ENCODE data around the gene PTCRA. TPM values are rescaled to one million over a fixed set of nuclear protein-coding genes. Genes with fewer than 3 reads are reported as not detected.

The PTCRA gene
- total RNA-seq, 2 experiments from 2014 or later: not detected

DNA sequence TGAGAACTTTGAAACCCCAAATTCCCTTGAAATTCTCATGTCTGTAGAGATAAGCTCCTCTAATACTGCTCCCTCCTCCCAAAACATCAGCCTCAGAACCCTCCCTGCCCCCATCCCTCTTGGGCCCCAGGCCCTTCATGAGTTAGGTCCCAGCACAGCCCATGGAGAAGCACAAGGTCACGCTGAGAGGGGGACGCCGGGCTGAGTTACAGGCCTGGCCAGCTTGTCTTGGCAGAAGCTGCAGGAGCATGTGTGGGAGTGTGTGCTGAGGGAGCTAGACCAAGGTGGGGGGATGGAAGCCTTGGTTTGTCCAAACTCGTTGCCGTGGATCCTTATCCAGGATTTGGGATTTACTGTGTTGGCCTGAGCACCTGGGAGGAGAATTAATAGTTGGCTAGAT lies 8.5 kb upstream of the PTCRA start:
- peaks cover 5% of the 10 kb centered on the region for H3K27me3 Mint-ChIP-seq (ENCODE audit: low read depth)
- no peak for DNase-seq
- POLR2A ChIA-PET: no interaction called here
- CTCF ChIA-PET: interaction anchor here (2.2 kb wide), 1 partner anchor 237 kb away, joined by 8 read pairs; no protein-coding TSS in a partner anchor
- H3K27ac Mint-ChIP-seq: no peak overlapping the region
- H3K9me3 Mint-ChIP-seq (ENCODE audit: insufficient read depth): no peaks in the 10 kb centered on the region
- ATAC-seq: no peak
- H3K4me3 Mint-ChIP-seq: no peak overlapping the region
- H3K36me3 Mint-ChIP-seq (ENCODE audit: low read depth): no peaks in the 10 kb centered on the region
- peaks cover 5% of the 10 kb centered on the region for H3K4me1 Mint-ChIP-seq (ENCODE audit: low read depth)

DNA sequence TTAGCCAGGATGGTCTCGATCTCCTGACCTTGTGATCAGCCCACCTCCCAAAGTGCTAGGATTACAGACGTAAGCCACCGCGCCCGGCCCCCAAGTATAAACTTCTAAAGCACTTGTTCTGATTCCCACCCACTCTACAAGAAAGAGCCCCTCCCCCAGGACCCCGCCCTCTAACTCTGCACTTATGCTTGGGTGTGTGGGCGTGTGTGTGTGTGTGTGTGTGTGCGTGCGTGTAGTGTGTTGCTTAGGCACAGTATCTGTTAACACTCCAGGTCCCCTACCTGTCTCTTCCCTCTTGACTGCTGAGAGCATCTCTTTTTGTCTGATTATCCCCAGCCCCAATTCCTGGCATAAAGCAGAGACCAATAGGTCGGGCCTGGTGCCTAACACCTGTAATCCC lies 6.0 kb upstream of the PTCRA start:
- POLR2A ChIA-PET: no interaction called here
- CTCF ChIA-PET: interaction anchor here (1.6 to 3.4 kb wide), 2 partner anchors 9 to 248 kb away, joined by 5 to 14 read pairs; no protein-coding TSS in a partner anchor
- Mint-ChIP-seq H3K27ac (no peak overlapping the region), H3K4me3 (no peak overlapping the region), H3K4me1 (ENCODE audit: low read depth) (peaks cover 3% of the 10 kb centered on the region), H3K27me3 (ENCODE audit: low read depth) (peaks cover 10% of the 10 kb centered on the region), H3K36me3 (ENCODE audit: low read depth) (no peaks in the 10 kb centered on the region), H3K9me3 (ENCODE audit: insufficient read depth) (no peaks in the 10 kb centered on the region)
- DNase-seq (no peak), ATAC-seq (no peak)

DNA sequence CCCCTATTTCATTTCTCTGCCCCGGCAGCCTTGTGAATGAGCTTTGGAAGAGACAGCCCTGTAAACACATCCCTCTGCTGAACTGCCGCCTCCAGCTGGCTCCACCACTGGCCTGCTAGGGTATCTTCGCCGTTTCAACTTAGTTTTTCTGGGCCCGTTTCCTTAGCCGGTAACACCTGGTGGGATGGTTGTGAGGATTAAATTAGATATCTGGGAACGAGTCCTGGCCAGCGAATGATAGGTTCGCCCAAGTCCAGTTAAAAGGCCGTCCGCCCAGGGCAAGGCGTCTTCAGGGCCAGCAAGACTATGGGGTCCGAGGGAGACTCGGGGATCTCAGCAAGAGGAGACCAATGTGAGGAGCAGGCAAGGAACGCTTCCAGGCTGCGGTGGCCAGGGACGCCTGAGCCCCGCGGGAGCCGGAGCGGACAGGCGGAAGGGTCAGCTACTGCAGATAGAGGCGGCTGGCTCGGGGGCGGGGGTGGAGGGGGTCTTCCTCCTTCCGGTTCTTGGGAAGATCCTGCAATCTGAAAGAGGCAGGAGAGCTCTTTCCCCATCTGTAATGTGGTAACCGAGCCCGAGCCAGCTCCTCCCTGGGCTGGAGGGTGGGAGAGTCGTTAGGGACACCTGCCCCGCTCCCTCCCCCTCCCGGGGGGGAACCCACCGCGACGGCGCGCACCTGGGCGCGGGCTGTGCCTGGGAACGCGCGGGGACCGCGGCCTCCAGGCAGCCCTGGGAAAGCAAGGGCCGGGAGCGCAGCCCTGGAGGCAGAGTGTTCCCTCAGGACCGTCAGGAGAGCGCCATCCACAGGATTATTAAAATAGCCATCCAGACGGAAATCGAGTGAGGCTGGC lies 4.5 kb upstream of the PTCRA start:
- POLR2A ChIA-PET: no interaction called here
- no peak for ATAC-seq

DNA sequence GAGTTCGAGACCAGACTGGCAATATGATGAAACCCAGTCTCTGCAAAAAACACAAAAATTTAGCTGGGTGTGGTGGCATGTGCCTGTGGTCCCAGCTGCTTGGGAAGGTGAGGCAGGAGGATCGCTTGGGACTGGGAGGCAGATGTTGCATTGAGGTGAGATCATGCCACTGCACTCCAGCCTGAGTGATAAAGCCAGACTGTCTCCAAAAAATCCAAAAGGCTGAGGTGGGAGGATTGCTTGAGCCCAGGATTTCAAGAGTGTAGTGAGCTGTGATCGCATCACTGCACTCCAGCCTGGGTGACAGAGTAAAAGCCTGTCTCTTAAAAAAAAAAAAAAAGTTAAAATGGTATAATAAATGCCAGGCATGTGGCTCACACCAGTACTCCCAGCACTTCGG lies 1.3 kb upstream of the PTCRA start:
- no peak overlapping the region for H3K27ac Mint-ChIP-seq
- peaks cover 10% of the 10 kb centered on the region for H3K27me3 Mint-ChIP-seq (ENCODE audit: low read depth)
- no peaks in the 10 kb centered on the region for H3K9me3 Mint-ChIP-seq (ENCODE audit: insufficient read depth)
- ATAC-seq (no peak), DNase-seq (no peak)
- ChIA-PET CTCF (interaction anchor here (0.9 to 1.8 kb wide), 3 partner anchors 10 to 16 kb away, joined by 5 to 9 read pairs (median 7); partner anchors contain the start of gene CNPY3), POLR2A (no interaction called here)
- no peaks in the 10 kb centered on the region for H3K36me3 Mint-ChIP-seq (ENCODE audit: low read depth)
- peaks cover 7% of the 10 kb centered on the region for H3K4me1 Mint-ChIP-seq (ENCODE audit: low read depth)
- H3K4me3 Mint-ChIP-seq: no peak overlapping the region

More for the DNA sequence above, 4.5 kb upstream of the PTCRA start:
- CTCF ChIA-PET: interaction anchor here (0.9 to 3.4 kb wide), 4 partner anchors 10 to 250 kb away, joined by 3 to 14 read pairs (median 4); partner anchors contain the start of gene PPP2R5D
- H3K9me3 Mint-ChIP-seq (ENCODE audit: insufficient read depth): no peaks in the 10 kb centered on the region
- no peaks in the 10 kb centered on the region for H3K36me3 Mint-ChIP-seq (ENCODE audit: low read depth)
- H3K27ac Mint-ChIP-seq: no peak overlapping the region
- DNase-seq: no peak
- H3K27me3 Mint-ChIP-seq (ENCODE audit: low read depth): peaks cover 10% of the 10 kb centered on the region
- peaks cover 7% of the 10 kb centered on the region for H3K4me1 Mint-ChIP-seq (ENCODE audit: low read depth)
- H3K4me3 Mint-ChIP-seq: no peak overlapping the region

- Mint-ChIP-seq H3K4me1 (ENCODE audit: low read depth) (peaks cover 5% of the 10 kb centered on the region), H3K36me3 (ENCODE audit: low read depth) (no peaks in the 10 kb centered on the region), H3K4me3 (no peak overlapping the region), H3K9me3 (ENCODE audit: insufficient read depth) (no peaks in the 10 kb centered on the region), H3K27ac (no peak overlapping the region), H3K27me3 (ENCODE audit: low read depth) (peaks cover 8% of the 10 kb centered on the region)
- CTCF ChIA-PET: interaction anchor here (0.6 to 1.3 kb wide), 2 partner anchors 14 to 39 kb away, joined by 3 read pairs; no protein-coding TSS in a partner anchor
- ATAC-seq: peak; percentile 46
- no peak for DNase-seq
- POLR2A ChIA-PET: interaction anchor here (1.2 kb wide), 1 partner anchor 13 kb away, joined by 7 read pairs; the partner anchor contains the start of gene CNPY3
Measured at GRCh38 chr6:42916288-42916687, 435 bp downstream of the PTCRA start.

DNA sequence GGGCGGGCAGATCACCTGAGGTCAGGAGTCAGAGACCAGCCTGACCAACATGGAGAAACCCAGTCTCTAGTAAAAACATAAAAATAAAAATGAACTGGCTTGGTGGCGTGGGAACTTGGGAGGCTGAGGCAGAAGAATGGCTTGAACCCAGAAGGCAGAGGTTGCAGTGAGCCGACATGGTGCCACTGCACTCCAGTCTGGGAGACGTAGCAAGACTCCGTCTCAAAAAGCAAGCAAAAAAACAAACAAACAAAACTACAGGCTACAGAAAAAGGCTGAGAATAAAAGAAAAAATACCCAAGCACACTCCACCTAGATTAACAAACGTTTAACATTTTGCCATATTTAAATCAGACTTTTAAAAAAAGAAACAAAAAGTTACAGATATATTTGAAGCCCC lies 5.9 kb downstream of the PTCRA start:
- peaks cover 2% of the 10 kb centered on the region for H3K27me3 Mint-ChIP-seq (ENCODE audit: low read depth)

DNA sequence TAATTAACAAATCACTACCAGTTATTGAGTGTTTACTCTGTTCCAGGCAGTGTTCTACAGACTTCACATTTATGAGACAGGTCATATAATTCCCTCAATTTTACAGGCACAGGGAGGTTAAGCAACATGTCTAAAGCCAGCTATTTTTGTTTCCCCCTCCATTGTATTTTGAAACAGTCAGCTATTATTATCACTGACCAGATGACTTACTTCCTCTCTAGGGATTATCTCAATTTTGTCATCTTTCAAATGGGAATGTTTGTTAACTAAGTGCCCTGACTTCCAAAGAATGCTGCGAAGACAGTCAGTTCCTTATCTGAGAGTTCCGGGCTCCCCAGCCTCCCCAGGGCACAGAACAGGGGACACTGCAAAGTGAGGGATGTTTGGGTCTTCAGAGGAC lies 7.8 kb downstream of the PTCRA start:
- no peaks in the 10 kb centered on the region for H3K36me3 Mint-ChIP-seq (ENCODE audit: low read depth)
- ChIA-PET POLR2A (no interaction called here), CTCF (no interaction called here)
- no peaks in the 10 kb centered on the region for H3K9me3 Mint-ChIP-seq (ENCODE audit: insufficient read depth)
- H3K4me1 Mint-ChIP-seq (ENCODE audit: low read depth): peaks cover 5% of the 10 kb centered on the region
- H3K4me3 Mint-ChIP-seq: no peak overlapping the region
- no peak overlapping the region for H3K27ac Mint-ChIP-seq
- H3K27me3 Mint-ChIP-seq (ENCODE audit: low read depth): peaks cover 2% of the 10 kb centered on the region
- ATAC-seq: no peak
- no peak for DNase-seq

More for the DNA sequence above, 5.9 kb downstream of the PTCRA start:
- H3K9me3 Mint-ChIP-seq (ENCODE audit: insufficient read depth): no peaks in the 10 kb centered on the region
- CTCF ChIA-PET: no interaction called here
- H3K36me3 Mint-ChIP-seq (ENCODE audit: low read depth): no peaks in the 10 kb centered on the region
- H3K4me1 Mint-ChIP-seq (ENCODE audit: low read depth): no peaks in the 10 kb centered on the region
- POLR2A ChIA-PET: no interaction called here
- no peak overlapping the region for H3K27ac Mint-ChIP-seq
- DNase-seq: no peak
- no peak for ATAC-seq
- no peak overlapping the region for H3K4me3 Mint-ChIP-seq

GRCh38 chr6:42925248-42925857 lies 9.5 kb downstream of the PTCRA start:
- H3K27me3 Mint-ChIP-seq (ENCODE audit: low read depth): peaks cover 2% of the 10 kb centered on the region
- CTCF ChIA-PET: interaction anchor here (0.7 kb wide), 1 partner anchor 10 kb away, joined by 5 read pairs; no protein-coding TSS in a partner anchor
- H3K36me3 Mint-ChIP-seq (ENCODE audit: low read depth): peaks cover 3% of the 10 kb centered on the region
- ATAC-seq (no peak), DNase-seq (no peak)
- POLR2A ChIA-PET: no interaction called here
- peaks cover 12% of the 10 kb centered on the region for H3K4me1 Mint-ChIP-seq (ENCODE audit: low read depth)
- no peak overlapping the region for H3K4me3 Mint-ChIP-seq
- no peak overlapping the region for H3K27ac Mint-ChIP-seq
- no peaks in the 10 kb centered on the region for H3K9me3 Mint-ChIP-seq (ENCODE audit: insufficient read depth)

DNA sequence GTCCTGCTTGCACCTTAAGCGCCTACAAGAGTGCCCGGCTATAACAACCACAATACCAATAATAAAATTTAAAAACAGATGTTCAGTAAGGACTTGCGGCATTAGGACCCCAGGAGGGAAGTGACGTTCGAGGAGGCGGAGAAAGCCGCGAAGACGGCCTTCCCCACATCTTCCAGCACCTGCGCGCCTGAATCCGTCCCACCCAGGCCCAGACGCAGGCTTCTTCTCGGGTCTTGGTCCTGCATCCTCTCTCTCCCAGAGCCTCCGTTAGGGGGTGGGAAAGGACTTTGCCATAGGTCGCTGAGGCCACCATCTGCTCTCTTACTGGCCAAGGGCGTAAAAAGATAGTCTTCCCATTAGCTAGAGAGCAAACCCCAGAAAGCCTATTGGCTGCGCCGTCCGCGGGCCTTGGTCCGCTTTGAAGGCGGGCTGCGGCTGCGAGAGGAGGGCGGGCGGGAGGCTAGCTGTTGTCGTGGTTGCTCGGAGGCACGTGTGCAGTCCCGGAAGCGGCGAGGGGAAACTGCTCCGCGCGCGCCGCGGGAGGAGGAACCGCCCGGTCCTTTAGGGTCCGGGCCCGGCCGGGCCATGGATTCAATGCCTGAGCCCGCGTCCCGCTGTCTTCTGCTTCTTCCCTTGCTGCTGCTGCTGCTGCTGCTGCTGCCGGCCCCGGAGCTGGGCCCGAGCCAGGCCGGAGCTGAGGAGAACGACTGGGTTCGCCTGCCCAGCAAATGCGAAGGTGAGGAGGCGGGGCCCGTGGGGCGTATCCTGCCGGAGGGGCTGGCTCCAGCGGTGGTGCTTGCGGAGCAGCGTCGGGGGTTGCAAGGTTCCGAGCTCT lies 13.3 kb downstream of the PTCRA start, which contains the start of gene CNPY3:
Gene CNPY3, plus strand, starts transcription at position 495 of the 835 bp plus-strand sequence. Its CDS starts 91 bp downstream, at position 586.
- CTCF ChIA-PET: interaction anchor here (0.7 to 2.9 kb wide), 16 partner anchors 11 to 440 kb away, joined by 3 to 25 read pairs (median 3); partner anchors contain the start of genes CUL7, KLC4, MRPL2 and PEX6
- Mint-ChIP-seq H3K27me3 (ENCODE audit: low read depth) (no peaks in the 10 kb centered on the region), H3K9me3 (ENCODE audit: insufficient read depth) (no peaks in the 10 kb centered on the region), H3K36me3 (ENCODE audit: low read depth) (peaks cover 34% of the 10 kb centered on the region), H3K4me1 (ENCODE audit: low read depth) (peaks cover 41% of the 10 kb centered on the region), H3K4me3 (peak within 1 kb of the TSS; percentile 90), H3K27ac (peak within 1 kb of the TSS; percentile 94)
- ATAC-seq (peak; percentile 87), DNase-seq (peak; percentile 98)
- POLR2A ChIA-PET: interaction anchor here (0.6 to 4.3 kb wide), 30 partner anchors 9 to 1318 kb away, joined by 3 to 46 read pairs (median 5); partner anchors contain the start of genes BICRAL, CUL7, CUL9 and GTPBP2

DNA sequence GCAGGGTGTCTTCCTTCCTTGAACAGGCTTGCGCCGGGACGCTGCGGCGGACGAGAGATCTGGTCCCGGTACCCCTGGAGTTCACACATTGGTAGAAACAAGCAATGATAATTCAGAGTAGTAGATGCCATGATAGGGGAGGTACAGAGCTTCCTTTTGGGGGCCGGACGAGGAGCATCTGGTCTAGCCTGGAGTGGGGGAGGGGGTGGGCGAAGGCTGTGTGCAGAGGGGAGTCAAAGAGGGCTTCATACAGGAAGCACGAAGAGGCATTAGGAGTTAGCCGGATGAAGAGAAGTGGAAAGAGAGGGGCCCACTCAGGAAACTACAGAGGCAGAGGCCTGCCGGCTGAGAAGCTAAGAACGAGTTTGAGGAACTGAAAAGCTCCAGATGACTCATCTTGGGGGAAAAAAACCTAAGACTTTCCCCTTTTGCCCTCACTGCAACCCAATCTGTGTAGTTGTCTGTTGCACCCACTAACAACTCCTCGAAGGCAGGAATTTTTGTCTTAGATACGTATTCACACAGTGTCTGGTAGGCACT lies 14.0 kb downstream of the PTCRA start:
- peak; percentile 87 for DNase-seq
- peak overlapping the region; percentile 94 for H3K27ac Mint-ChIP-seq
- H3K36me3 Mint-ChIP-seq (ENCODE audit: low read depth): peaks cover 39% of the 10 kb centered on the region
- H3K27me3 Mint-ChIP-seq (ENCODE audit: low read depth): no peaks in the 10 kb centered on the region
- H3K9me3 Mint-ChIP-seq (ENCODE audit: insufficient read depth): no peaks in the 10 kb centered on the region
- ChIA-PET POLR2A (interaction anchor here (0.6 to 4.3 kb wide), 27 partner anchors 9 to 700 kb away, joined by 3 to 46 read pairs (median 5); partner anchors contain the start of genes BICRAL, CUL7, CUL9 and GTPBP2), CTCF (interaction anchor here (0.7 to 2.9 kb wide), 13 partner anchors 10 to 440 kb away, joined by 3 to 25 read pairs (median 3); partner anchors contain the start of genes CUL7, PEX6, PPP2R5D and RRP36)
- peak overlapping the region; percentile 90 for H3K4me3 Mint-ChIP-seq
- H3K4me1 Mint-ChIP-seq (ENCODE audit: low read depth): peaks cover 47% of the 10 kb centered on the region
- no peak for ATAC-seq
